AG10803 (cell line): ENCODE results near the gene LYZ.
A peak's percentile ranks its signal among the peaks of the same experiment; 100 is the strongest.

Experiments
- DNase-seq: peaks from one replicate; pipeline ENCODE4 v3.0.0; 2010; ENCODE audit warnings: low read depth
- H3K4me3 ChIP-seq: 2 replicates; pipeline ENCODE4 v1.5.1; 2011; ENCODE audit warnings: mild to moderate bottlenecking, low read length, control low read depth
- CTCF ChIP-seq: conservative IDR thresholded peaks from 2 replicates; pipeline ENCODE4 v1.5.1; 2011; ENCODE audit warnings: mild to moderate bottlenecking, low read length, control low read depth, inconsistent platforms

LYZ gene

GRCh38 chr12:69386921-69387320, 38.7 kb downstream of the LYZ start:
- no peak overlapping the region for H3K4me3 ChIP-seq
- DNase-seq, result no peak
- no peak for TF ChIP-seq CTCF

- DNase-seq, result peak; percentile 77
- no peak overlapping the region for H3K4me3 ChIP-seq
- peak; percentile 87 for TF ChIP-seq CTCF
Measured at GRCh38 chr12:69388371-69388770, 40.2 kb downstream of the LYZ start.

GRCh38 chr12:69389831-69390230, 41.6 kb downstream of the LYZ start:
- TF ChIP-seq CTCF, result no peak
- H3K4me3 ChIP-seq, result no peak overlapping the region
- peak; percentile 62 for DNase-seq

GRCh38 chr12:69392179-69392928, 44.2 kb downstream of the LYZ start:
- no peak for DNase-seq
- TF ChIP-seq CTCF, result no peak
- H3K4me3 ChIP-seq, result no peak overlapping the region

- TF ChIP-seq CTCF, result no peak
- no peak for DNase-seq
- no peak overlapping the region for H3K4me3 ChIP-seq
Measured at GRCh38 chr12:69396041-69396440, 47.9 kb downstream of the LYZ start.

- no peak for TF ChIP-seq CTCF
- DNase-seq, result no peak
- H3K4me3 ChIP-seq, result no peak overlapping the region
Measured at GRCh38 chr12:69396963-69397362, 48.8 kb downstream of the LYZ start.

- no peak for TF ChIP-seq CTCF
- no peak overlapping the region for H3K4me3 ChIP-seq
- DNase-seq, result no peak
Measured at GRCh38 chr12:69397978-69398377, 49.8 kb downstream of the LYZ start.
